GM12891 (cell line): ENCODE results near the gene C9.
"Not testable (repeated sequence)": the region's sequence is repeated elsewhere in the genome, so short reads cannot be mapped to it uniquely, and the experiment has no call there.

Source experiments
- PAX5 ChIP-seq: IDR thresholded peaks from 2 replicates; pipeline ENCODE4 v1.6.1; 2011; ENCODE audit warnings: low read length, moderate library complexity, mild to moderate bottlenecking; ENCODE audit not compliant: insufficient read depth, severe bottlenecking
- POLR2A ChIP-seq: IDR thresholded peaks from 2 replicates; pipeline ENCODE4 v1.6.1; 2011; ENCODE audit warnings: low read depth, low read length, control low read depth
- POLR2AphosphoS5 ChIP-seq: IDR thresholded peaks from 2 replicates; pipeline ENCODE4 v1.6.1; 2011; ENCODE audit warnings: low read depth, low read length, control low read depth
- SPI1 ChIP-seq: IDR thresholded peaks from 2 replicates; pipeline ENCODE4 v1.6.1; 2011; ENCODE audit warnings: low read depth, low read length, control low read depth
- TAF1 ChIP-seq: IDR thresholded peaks from 2 replicates; pipeline ENCODE4 v1.6.1; 2011; ENCODE audit warnings: low read depth, low read length, control low read depth

DNA sequence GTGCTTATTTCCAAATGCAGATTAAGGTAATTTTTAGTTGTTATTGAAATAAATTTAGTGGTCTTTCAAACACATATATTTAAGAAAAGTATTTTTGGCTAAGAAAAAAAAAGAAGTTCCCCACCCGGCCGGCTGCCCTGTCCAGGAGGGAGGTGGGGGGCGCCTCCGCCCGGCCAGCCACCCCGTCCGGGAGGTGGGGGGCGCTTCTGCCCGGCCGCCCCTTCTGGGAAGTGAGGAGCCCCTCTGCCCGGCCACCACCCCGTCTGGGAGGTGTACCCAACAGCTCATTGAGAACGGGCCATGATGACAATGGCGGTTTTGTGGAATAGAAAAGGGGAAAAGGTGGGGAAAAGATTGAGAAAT lies 91.4 kb downstream of the C9 start:
- not testable (repeated sequence) for TF ChIP-seq POLR2A, TAF1, POLR2AphosphoS5, SPI1, PAX5
